HG03460 (cell line): ENCODE measurements around the gene TMED9.
"Not testable (repeated sequence)": the region's sequence is repeated elsewhere in the genome, so short reads cannot be mapped to it uniquely, and the experiment has no call there.

Experiments
- ATAC-seq: cut with Tn5 transposase; IDR thresholded peaks from one replicate; pipeline ENCODE4 v1.9.1; 2021; ENCODE audit not compliant: unreplicated experiment

The TMED9 gene

GRCh38 chr5:177605667-177606066 lies 13.7 kb downstream of the TMED9 start:
- ATAC-seq: no peak

GRCh38 chr5:177606071-177607051 lies 14.4 kb downstream of the TMED9 start:
- no peak for ATAC-seq

DNA sequence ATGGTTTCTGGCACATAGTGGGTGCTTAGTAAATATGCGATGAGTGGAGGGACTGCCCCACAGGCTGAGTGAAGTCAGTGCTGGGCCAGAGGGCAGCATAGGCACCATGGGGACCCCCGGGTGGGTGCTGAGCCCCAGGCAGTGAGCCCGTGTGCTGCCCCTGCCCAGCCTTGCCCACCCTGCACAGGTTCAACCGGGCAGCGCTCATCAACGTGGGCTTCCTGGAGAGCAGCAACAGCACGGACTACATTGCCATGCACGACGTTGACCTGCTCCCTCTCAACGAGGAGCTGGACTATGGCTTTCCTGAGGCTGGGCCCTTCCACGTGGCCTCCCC lies 15.1 kb downstream of the TMED9 start:
- no peak for ATAC-seq

DNA sequence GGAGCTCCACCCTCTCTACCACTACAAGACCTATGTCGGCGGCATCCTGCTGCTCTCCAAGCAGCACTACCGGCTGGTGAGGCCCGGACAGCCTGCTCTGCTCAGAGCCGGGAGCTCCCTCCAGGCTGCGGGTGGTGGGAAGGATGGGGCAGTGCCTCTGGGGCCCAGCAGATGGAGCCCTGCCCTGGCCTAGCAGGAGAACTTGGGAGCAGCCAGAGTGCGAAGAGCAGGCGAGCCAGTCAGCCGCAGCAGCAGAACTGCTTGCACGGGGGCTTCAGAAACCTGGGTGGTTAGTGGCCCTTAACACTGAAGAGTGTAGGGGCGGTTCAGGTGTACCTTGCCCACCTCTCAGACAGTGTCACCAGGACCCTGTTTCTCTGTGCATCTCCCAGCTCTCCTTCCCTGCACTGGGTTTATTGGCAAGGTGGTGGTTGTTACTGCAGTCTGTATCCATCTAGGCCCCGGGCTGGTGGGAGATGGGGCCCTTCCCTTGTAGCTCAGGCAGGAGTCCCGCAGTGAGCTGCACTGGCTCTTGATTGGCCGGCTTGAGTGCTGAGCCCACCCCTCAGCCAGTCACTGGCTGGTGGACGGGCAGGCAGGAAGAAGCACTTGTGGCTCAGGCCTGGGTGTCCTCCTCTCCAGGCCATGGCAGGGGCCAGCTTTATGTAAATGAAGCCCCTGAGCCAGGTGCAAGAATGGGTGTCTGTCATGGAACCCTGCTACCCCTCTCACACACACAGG lies 15.6 kb downstream of the TMED9 start:
- ATAC-seq: peak; percentile 60

DNA sequence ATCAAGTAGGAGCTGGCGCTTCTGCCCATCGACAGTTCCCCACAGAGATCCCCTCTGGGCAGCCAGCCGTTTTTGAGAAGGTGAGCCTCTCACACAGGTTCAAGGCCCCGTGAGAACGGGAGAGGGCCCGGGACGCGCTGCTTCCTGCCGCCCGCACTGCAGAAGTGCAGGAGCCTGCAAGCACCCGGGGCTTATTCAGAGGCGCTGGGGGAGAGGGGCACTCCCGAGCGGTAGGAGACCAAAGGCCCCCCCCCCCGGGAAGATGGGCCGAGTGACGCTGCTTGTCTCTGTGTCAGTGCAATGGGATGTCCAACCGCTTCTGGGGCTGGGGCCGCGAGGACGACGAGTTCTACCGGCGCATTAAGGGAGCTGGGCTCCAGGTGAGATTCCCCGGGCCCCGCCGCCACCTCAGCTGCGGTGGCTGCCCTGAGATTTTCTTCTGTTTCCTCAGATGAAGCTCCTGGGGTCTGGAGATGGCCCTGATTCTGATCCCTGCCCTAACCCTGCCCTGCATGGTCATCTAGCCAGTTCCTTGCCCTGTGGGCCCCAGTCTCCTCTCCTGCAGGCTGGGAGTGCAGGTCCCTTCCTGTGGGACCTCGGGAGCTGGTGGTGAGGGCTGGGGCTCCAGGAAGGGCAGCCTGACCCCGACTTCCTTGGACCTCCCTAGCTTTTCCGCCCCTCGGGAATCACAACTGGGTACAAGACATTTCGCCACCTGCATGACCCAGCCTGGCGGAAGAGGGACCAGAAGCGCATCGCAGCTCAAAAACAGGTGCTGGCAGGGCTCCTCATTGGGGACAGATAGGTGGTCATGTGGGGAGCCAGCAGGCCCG lies 16.5 kb downstream of the TMED9 start:
- no peak for ATAC-seq

DNA sequence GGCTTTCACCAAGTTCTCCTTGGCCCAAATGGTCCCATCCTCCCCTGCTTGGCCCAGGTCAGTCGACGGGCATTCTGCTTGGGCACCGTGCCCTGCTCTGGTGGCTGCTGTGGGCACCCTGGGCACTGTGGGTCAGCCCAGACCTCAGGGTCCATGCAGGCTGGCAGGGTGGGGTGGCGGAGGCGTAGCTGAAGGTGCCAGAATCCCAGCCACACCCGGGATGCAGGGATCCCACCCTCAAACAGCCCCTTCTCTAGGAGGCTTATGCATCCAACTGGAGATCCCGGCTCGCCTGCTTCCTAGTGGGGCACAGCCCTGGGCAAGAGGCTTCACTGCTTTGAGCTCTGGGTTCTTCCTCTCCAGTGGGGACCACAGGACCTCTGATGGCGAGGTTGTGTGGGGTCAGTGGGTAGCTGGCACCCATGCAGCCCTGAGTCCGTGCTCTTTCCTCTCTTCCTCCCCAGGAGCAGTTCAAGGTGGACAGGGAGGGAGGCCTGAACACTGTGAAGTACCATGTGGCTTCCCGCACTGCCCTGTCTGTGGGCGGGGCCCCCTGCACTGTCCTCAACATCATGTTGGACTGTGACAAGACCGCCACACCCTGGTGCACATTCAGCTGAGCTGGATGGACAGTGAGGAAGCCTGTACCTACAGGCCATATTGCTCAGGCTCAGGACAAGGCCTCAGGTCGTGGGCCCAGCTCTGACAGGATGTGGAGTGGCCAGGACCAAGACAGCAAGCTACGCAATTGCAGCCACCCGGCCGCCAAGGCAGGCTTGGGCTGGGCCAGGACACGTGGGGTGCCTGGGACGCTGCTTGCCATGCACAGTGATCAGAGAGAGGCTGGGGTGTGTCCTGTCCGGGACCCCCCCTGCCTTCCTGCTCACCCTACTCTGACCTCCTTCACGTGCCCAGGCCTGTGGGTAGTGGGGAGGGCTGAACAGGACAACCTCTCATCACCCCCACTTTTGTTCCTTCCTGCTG lies 17.4 kb downstream of the TMED9 start:
- ATAC-seq: no peak

- no peak for ATAC-seq
Measured at GRCh38 chr5:177610131-177610769, 18.2 kb downstream of the TMED9 start.

GRCh38 chr5:177610770-177611445 lies 18.9 kb downstream of the TMED9 start:
- no peak for ATAC-seq

GRCh38 chr5:177611446-177612214 lies 19.6 kb downstream of the TMED9 start:
- ATAC-seq: no peak

- ATAC-seq: no peak
Measured at GRCh38 chr5:177612215-177612673, 20.2 kb downstream of the TMED9 start.

- ATAC-seq: no peak
Measured at GRCh38 chr5:177620560-177620959, 28.6 kb downstream of the TMED9 start.

DNA sequence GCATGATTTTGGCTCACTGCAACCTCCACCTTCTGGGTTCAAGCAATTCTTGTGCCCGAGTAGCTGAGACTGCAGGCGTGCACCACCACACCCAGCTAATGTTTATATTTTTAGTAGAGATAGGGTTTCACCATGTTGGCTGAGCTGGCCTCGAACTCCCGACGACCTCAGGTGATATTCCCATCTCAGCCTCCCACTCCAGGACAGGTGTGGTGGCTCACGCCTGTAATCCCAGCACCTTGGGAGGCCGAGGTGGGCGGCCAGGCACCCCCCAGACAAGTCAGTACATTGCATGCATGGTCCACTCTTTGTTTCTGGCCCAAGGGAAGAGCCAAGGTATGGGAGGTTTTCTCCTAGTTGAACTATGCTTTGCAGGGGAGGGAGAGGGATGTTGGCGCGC lies 32.2 kb downstream of the TMED9 start:
- ATAC-seq: not testable (repeated sequence)

DNA sequence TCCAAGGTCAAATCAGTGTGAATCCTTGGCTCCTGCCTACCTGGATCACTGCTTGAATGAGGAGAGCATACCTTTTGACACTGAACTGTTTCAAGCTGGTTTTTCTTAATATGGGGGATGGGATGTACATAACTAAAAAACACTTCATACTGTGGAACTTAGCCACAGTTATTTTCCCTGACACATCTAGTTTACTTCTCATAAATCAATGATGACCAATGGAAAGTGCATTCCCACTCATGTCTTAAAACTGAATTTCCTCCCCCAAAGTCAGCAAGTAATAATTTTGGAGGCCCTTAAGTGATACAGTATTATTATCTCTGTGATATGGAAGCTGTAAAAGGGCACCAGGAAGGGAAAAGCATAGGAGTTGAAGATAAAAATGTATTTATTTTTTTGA lies 38.2 kb downstream of the TMED9 start:
- ATAC-seq: not testable (repeated sequence)

DNA sequence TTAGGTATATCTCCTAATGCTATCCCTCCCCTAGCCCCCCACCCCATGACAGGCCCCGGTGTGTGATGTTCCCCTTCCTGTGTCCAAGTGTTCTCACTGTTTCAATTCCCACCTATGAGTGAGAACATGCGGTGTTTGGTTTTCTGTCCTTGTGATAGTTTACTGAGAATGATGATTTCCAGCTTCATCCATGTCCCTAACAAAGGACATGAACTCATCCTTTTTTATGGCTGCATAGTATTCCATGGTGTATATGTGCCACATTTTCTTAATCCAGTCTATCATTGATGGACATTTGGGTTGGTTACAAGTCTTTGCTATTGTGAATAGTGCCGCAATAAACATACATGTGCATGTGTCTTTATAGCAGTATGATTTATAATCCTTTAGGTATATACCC lies 42.9 kb downstream of the TMED9 start:
- not testable (repeated sequence) for ATAC-seq

DNA sequence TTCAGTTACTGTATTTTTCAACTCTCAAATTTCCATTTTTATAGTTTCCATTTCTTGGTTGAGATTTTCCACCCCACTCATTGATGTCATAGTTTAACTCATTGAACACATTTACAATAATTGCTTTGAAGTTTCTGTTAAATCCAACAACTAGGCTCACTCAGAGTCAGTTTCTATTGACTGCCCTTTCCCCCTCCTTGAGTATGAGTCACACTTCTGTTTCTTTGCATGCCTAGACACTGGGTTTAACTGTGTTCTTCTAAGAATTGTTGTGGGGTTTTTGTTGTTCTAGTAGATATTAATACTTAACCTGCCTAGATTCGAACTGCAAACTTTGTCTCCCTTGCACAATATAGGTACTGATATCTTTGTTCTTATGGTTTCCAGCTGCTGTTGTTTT lies 53.5 kb downstream of the TMED9 start:
- not testable (repeated sequence) for ATAC-seq
